HepG2 (cell line): ENCODE data around the gene COG4. TPM values are rescaled to one million over a fixed set of nuclear protein-coding genes. Genes with fewer than 3 reads are reported as not detected.

Experiments
- ADNP ChIP-seq: sonication (generic); formaldehyde crosslinking; IDR thresholded peaks from 2 replicates; pipeline ENCODE4 v1.4.0; 2020; ENCODE audit warnings: missing genetic modification reagents
- ATF7 ChIP-seq, 2 experiments: fragments of 450-650 bp in 1 of 2; sonication (generic) in 1 of 2; formaldehyde crosslinking in 1 of 2; IDR thresholded peaks; 2 replicates each; pipeline versions ENCODE4 v1.4.0 to v1.6.1; 2016 to 2020; ENCODE audit warnings: antibody characterized with exemption in 1 of 2, mild to moderate bottlenecking in 1 of 2, missing genetic modification reagents in 1 of 2
- DDIT3 ChIP-seq: sonication (generic); formaldehyde crosslinking; IDR thresholded peaks from 2 replicates; pipeline ENCODE4 v1.4.0; 2020; ENCODE audit warnings: mild to moderate bottlenecking, missing genetic modification reagents
- FLYWCH1 ChIP-seq: sonication (generic); formaldehyde crosslinking; IDR thresholded peaks from 2 replicates; pipeline ENCODE4 v1.8.1; 2023; ENCODE audit warnings: mild to moderate bottlenecking, missing genetic modification reagents
- KLF9 ChIP-seq: IDR thresholded peaks from 2 replicates; pipeline ENCODE4 v1.6.1; 2016; ENCODE audit warnings: low read depth
- MIER3 ChIP-seq: IDR thresholded peaks from 2 replicates; pipeline ENCODE4 v1.6.1; 2016; ENCODE audit warnings: missing compliant biosample characterization, borderline replicate concordance
- MYC ChIP-seq: sonication (generic); formaldehyde crosslinking; IDR thresholded peaks from 2 replicates; pipeline ENCODE4 v1.9.0; 2021; ENCODE audit warnings: missing genetic modification reagents, borderline replicate concordance
- NKX3-1 ChIP-seq: sonication (generic); formaldehyde crosslinking; IDR thresholded peaks from 2 replicates; pipeline ENCODE4 v1.5.0; 2020; ENCODE audit warnings: missing genetic modification reagents
- RBAK ChIP-seq: sonication (generic); formaldehyde crosslinking; IDR thresholded peaks from 2 replicates; pipeline ENCODE4 v1.5.1; 2020; ENCODE audit warnings: mild to moderate bottlenecking, missing genetic modification reagents
- ZBTB20 ChIP-seq: sonication (generic); formaldehyde crosslinking; IDR thresholded peaks from 2 replicates; pipeline ENCODE4 v1.8.1; 2023; ENCODE audit warnings: missing genetic modification reagents, low read depth, mild to moderate bottlenecking, borderline replicate concordance
- ZNF263 ChIP-seq: sonication (generic); formaldehyde crosslinking; IDR thresholded peaks from 2 replicates; pipeline ENCODE4 v1.4.0; 2020; ENCODE audit warnings: missing genetic modification reagents
- ZNF329 ChIP-seq: sonication (generic); formaldehyde crosslinking; IDR thresholded peaks from 2 replicates; pipeline ENCODE4 v1.9.0; 2021; ENCODE audit warnings: low read depth, mild to moderate bottlenecking, missing genetic modification reagents
- ZNF382 ChIP-seq: sonication (generic); formaldehyde crosslinking; IDR thresholded peaks from 2 replicates; pipeline ENCODE4 v1.5.0; 2020; ENCODE audit warnings: missing genetic modification reagents, mild to moderate bottlenecking, borderline replicate concordance
- ZNF558 ChIP-seq: sonication (generic); formaldehyde crosslinking; IDR thresholded peaks from 2 replicates; pipeline ENCODE4 v1.9.0; 2022; ENCODE audit warnings: mild to moderate bottlenecking, missing genetic modification reagents, borderline replicate concordance
- ZNF619 ChIP-seq: sonication (generic); formaldehyde crosslinking; IDR thresholded peaks from 2 replicates; pipeline ENCODE4 v1.4.0; 2020; ENCODE audit warnings: mild to moderate bottlenecking, missing genetic modification reagents
- ZNF839 ChIP-seq: sonication (generic); formaldehyde crosslinking; IDR thresholded peaks from 2 replicates; pipeline ENCODE4 v1.4.0; 2020; ENCODE audit warnings: missing genetic modification reagents, mild to moderate bottlenecking, borderline replicate concordance
- polyA plus RNA-seq, 8 experiments: library from polyadenylated mRNA; depleted of rRNA in 3 of 8; stranded (reverse) in 7 of 8; unstranded in 1 of 8; fragments of >200 nt; fragmentation: Illumina TruSeq in 4 of 8; extraction: Trizol in 4 of 8; gene quantifications; 2 replicates each; pipeline versions ENCODE4 v1.2.1 to v1.2.3, GENCODE V29; 2011 to 2016; ENCODE audit warnings: low read depth in 4 of 8, missing spikeins in 1 of 8, mixed read lengths in 1 of 8; ENCODE audit not compliant: insufficient read depth in 1 of 8
- total RNA-seq, 5 experiments: library from RNA; depleted of rRNA; stranded (reverse); fragments of >200 nt; fragmentation: Illumina TruSeq; extraction: Trizol; gene quantifications; 2 replicates each; pipeline ENCODE4 v1.2.3, GENCODE V29; 2016; ENCODE audit warnings: low read depth in 1 of 5
- TF ChIP-seq, protein P1 (sequence below): sonication (generic); formaldehyde crosslinking; IDR thresholded peaks from 2 replicates; pipeline ENCODE4 v1.4.0; 2020; ENCODE audit warnings: mild to moderate bottlenecking, missing genetic modification reagents, borderline replicate concordance
- TF ChIP-seq, protein P2 (sequence below): sonication (generic); formaldehyde crosslinking; IDR thresholded peaks from 2 replicates; pipeline ENCODE4 v1.4.0; 2020; ENCODE audit warnings: mild to moderate bottlenecking, low read depth, missing genetic modification reagents
- TF ChIP-seq, protein P3 (sequence below): sonication (generic); formaldehyde crosslinking; IDR thresholded peaks from 2 replicates; pipeline ENCODE4 v1.4.0; 2020; ENCODE audit warnings: missing genetic modification reagents, borderline replicate concordance
- TF ChIP-seq, protein P4 (sequence below): sonication (generic); formaldehyde crosslinking; IDR thresholded peaks from 2 replicates; pipeline ENCODE4 v1.8.0; 2022; ENCODE audit warnings: missing genetic modification reagents, low read depth, mild to moderate bottlenecking, borderline replicate concordance

The COG4 gene
- total and polyA plus RNA-seq, 2 of the 13 experiments (the other 11 are each of a cell fraction or from before 2014, with no cell fraction given) = 51.1 to 73.8 TPM

- TF ChIP-seq ATF7 (IDR thresholded peaks at IDR 0.05) = peak; percentile 77
- TF ChIP-seq ATF7 (CRISPR knock-in tag; IDR thresholded peaks at IDR 0.05) = peak; percentile 79
- TF ChIP-seq, protein P1, sequence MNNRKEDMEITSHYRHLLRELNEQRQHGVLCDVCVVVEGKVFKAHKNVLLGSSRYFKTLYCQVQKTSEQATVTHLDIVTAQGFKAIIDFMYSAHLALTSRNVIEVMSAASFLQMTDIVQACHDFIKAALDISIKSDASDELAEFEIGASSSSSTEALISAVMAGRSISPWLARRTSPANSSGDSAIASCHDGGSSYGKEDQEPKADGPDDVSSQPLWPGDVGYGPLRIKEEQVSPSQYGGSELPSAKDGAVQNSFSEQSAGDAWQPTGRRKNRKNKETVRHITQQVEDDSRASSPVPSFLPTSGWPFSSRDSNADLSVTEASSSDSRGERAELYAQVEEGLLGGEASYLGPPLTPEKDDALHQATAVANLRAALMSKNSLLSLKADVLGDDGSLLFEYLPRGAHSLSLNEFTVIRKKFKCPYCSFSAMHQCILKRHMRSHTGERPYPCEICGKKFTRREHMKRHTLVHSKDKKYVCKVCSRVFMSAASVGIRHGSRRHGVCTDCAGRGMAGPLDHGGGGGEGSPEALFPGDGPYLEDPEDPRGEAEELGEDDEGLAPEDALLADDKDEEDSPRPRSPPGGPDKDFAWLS (CRISPR knock-in tag) = no peak
- TF ChIP-seq, protein P2, sequence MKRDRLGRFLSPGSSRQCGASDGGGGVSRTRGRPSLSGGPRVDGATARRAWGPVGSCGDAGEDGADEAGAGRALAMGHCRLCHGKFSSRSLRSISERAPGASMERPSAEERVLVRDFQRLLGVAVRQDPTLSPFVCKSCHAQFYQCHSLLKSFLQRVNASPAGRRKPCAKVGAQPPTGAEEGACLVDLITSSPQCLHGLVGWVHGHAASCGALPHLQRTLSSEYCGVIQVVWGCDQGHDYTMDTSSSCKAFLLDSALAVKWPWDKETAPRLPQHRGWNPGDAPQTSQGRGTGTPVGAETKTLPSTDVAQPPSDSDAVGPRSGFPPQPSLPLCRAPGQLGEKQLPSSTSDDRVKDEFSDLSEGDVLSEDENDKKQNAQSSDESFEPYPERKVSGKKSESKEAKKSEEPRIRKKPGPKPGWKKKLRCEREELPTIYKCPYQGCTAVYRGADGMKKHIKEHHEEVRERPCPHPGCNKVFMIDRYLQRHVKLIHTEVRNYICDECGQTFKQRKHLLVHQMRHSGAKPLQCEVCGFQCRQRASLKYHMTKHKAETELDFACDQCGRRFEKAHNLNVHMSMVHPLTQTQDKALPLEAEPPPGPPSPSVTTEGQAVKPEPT (CRISPR knock-in tag) = peak; percentile 17; the same call in 1 of the 2 replicates
- peak; percentile 70; the same call in 1 of the 2 replicates for TF ChIP-seq ZNF619 (CRISPR knock-in tag)
- TF ChIP-seq, protein P3, sequence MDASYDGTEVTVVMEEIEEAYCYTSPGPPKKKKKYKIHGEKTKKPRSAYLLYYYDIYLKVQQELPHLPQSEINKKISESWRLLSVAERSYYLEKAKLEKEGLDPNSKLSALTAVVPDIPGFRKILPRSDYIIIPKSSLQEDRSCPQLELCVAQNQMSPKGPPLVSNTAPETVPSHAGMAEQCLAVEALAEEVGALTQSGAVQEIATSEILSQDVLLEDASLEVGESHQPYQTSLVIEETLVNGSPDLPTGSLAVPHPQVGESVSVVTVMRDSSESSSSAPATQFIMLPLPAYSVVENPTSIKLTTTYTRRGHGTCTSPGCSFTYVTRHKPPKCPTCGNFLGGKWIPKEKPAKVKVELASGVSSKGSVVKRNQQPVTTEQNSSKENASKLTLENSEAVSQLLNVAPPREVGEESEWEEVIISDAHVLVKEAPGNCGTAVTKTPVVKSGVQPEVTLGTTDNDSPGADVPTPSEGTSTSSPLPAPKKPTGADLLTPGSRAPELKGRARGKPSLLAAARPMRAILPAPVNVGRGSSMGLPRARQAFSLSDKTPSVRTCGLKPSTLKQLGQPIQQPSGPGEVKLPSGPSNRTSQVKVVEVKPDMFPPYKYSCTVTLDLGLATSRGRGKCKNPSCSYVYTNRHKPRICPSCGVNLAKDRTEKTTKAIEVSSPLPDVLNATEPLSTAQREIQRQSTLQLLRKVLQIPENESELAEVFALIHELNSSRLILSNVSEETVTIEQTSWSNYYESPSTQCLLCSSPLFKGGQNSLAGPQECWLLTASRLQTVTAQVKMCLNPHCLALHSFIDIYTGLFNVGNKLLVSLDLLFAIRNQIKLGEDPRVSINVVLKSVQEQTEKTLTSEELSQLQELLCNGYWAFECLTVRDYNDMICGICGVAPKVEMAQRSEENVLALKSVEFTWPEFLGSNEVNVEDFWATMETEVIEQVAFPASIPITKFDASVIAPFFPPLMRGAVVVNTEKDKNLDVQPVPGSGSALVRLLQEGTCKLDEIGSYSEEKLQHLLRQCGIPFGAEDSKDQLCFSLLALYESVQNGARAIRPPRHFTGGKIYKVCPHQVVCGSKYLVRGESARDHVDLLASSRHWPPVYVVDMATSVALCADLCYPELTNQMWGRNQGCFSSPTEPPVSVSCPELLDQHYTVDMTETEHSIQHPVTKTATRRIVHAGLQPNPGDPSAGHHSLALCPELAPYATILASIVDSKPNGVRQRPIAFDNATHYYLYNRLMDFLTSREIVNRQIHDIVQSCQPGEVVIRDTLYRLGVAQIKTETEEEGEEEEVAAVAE (CRISPR knock-in tag) = peak; percentile 26; the same call in 1 of the 2 replicates
- TF ChIP-seq ZNF839 (CRISPR knock-in tag) = peak; percentile 85; the same call in 1 of the 2 replicates
- TF ChIP-seq NKX3-1 (CRISPR knock-in tag) = 0 out of 2 replicates have a peak, but pooled peaks have one; percentile 10
- no peak for TF ChIP-seq ZBTB20 (CRISPR knock-in tag)
- TF ChIP-seq FLYWCH1 = no peak
- peak; percentile 38; the same call in 1 of the 2 replicates for TF ChIP-seq MYC (CRISPR knock-in tag)
- no peak for TF ChIP-seq ZNF382
- TF ChIP-seq KLF9 = no peak
- no peak for TF ChIP-seq MIER3 (CRISPR knock-in tag)
- TF ChIP-seq ZNF558 (CRISPR knock-in tag) = no peak
- no peak for TF ChIP-seq ZNF329 (CRISPR knock-in tag)
- no peak for TF ChIP-seq RBAK
- TF ChIP-seq DDIT3 (CRISPR knock-in tag) = no peak
- TF ChIP-seq, protein P4, sequence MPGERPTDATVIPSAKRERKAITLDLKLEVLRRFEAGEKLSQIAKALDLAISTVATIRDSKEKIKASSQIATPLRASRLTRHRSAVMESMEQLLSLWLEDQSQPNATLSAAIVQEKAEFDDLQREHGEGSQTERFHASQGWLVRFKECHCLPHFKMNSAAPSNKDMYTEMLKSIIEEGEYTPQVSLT (CRISPR knock-in tag) = no peak
- TF ChIP-seq ADNP = 0 out of 2 replicates have a peak, but pooled peaks have one; percentile 19
- TF ChIP-seq ZNF263 (CRISPR knock-in tag) = no peak
Observed at GRCh38 chr16:70440009-70440692, 83.2 kb downstream of the COG4 start (continued).
